HepG2 (cell line): ENCODE measurements around the gene MORN5. TPM values are rescaled to one million over a fixed set of nuclear protein-coding genes. Genes with fewer than 3 reads are reported as not detected.

Experiments used
- ARHGAP35 ChIP-seq: sonication (generic); formaldehyde crosslinking; IDR thresholded peaks from 2 replicates; pipeline ENCODE4 v1.9.0; 2022; ENCODE audit warnings: mild to moderate bottlenecking, inconsistent platforms, moderate library complexity, missing genetic modification reagents, borderline replicate concordance
- ATF7 ChIP-seq, 2 experiments: fragments of 450-650 bp in 1 of 2; sonication (generic) in 1 of 2; formaldehyde crosslinking in 1 of 2; IDR thresholded peaks; 2 replicates each; pipeline versions ENCODE4 v1.4.0 to v1.6.1; 2016 to 2020; ENCODE audit warnings: antibody characterized with exemption in 1 of 2, mild to moderate bottlenecking in 1 of 2, missing genetic modification reagents in 1 of 2
- CBFB ChIP-seq: sonication (generic); formaldehyde crosslinking; IDR thresholded peaks from 2 replicates; pipeline ENCODE4 v1.4.0; 2020; ENCODE audit warnings: missing genetic modification reagents
- CENPX ChIP-seq: sonication (generic); formaldehyde crosslinking; IDR thresholded peaks from 2 replicates; pipeline ENCODE4 v1.9.0; 2021; ENCODE audit warnings: mild to moderate bottlenecking, missing genetic modification reagents, moderate library complexity
- ELF3 ChIP-seq: IDR thresholded peaks from 2 replicates; pipeline ENCODE4 v1.6.1; 2016; ENCODE audit warnings: missing genetic modification reagents, missing compliant biosample characterization
- ERF ChIP-seq: IDR thresholded peaks from 2 replicates; pipeline ENCODE4 v1.6.1; 2018; ENCODE audit warnings: missing biosample characterization, missing genetic modification reagents
- ETV5 ChIP-seq: IDR thresholded peaks from 2 replicates; pipeline ENCODE4 v1.6.1; 2018; ENCODE audit warnings: missing biosample characterization, missing genetic modification reagents, inconsistent platforms, borderline replicate concordance
- FOXC1 ChIP-seq: sonication (generic); formaldehyde crosslinking; IDR thresholded peaks from 2 replicates; pipeline ENCODE4 v1.8.0; 2022; ENCODE audit warnings: mild to moderate bottlenecking, missing genetic modification reagents, borderline replicate concordance
- GFI1 ChIP-seq: sonication (generic); formaldehyde crosslinking; IDR thresholded peaks from 2 replicates; pipeline ENCODE4 v1.5.0; 2020; ENCODE audit warnings: missing genetic modification reagents, mild to moderate bottlenecking, borderline replicate concordance
- KMT2A ChIP-seq: sonication (generic); formaldehyde crosslinking; IDR thresholded peaks from 2 replicates; pipeline ENCODE4 v1.4.0; 2020; ENCODE audit warnings: missing genetic modification reagents
- MTF1 ChIP-seq: sonication (generic); formaldehyde crosslinking; IDR thresholded peaks from 2 replicates; pipeline ENCODE4 v1.5.0; 2020; ENCODE audit warnings: missing genetic modification reagents
- PREB ChIP-seq: sonication (generic); formaldehyde crosslinking; IDR thresholded peaks from 2 replicates; pipeline ENCODE4 v1.4.0; 2020; ENCODE audit warnings: missing genetic modification reagents
- SOX13 ChIP-seq, 3 experiments: fragments of 450-650 bp in 1 of 3; sonication (generic) in 1 of 3; formaldehyde crosslinking in 1 of 3; IDR thresholded peaks in 2 of 3; conservative IDR thresholded peaks in 1 of 3; 2 replicates each; pipeline versions ENCODE4 v1.5.0 to v1.6.1; 2016 to 2020; ENCODE audit warnings: antibody characterized with exemption in 1 of 3, mild to moderate bottlenecking in 1 of 3, missing compliant biosample characterization in 1 of 3, missing genetic modification reagents in 1 of 3, moderate library complexity in 1 of 3
- SPEN ChIP-seq: sonication (generic); formaldehyde crosslinking; IDR thresholded peaks from 2 replicates; pipeline ENCODE4 v1.5.1; 2020; ENCODE audit warnings: low read depth, mild to moderate bottlenecking, missing genetic modification reagents
- STAT6 ChIP-seq: sonication (generic); formaldehyde crosslinking; IDR thresholded peaks from 2 replicates; pipeline ENCODE4 v1.4.0; 2020; ENCODE audit warnings: missing genetic modification reagents, mild to moderate bottlenecking, borderline replicate concordance
- TBX2 ChIP-seq: sonication (generic); formaldehyde crosslinking; IDR thresholded peaks from 2 replicates; pipeline ENCODE4 v1.5.0; 2020; ENCODE audit warnings: missing genetic modification reagents, mild to moderate bottlenecking, borderline replicate concordance
- YEATS2 ChIP-seq: sonication (generic); formaldehyde crosslinking; IDR thresholded peaks from 2 replicates; pipeline ENCODE4 v1.4.0; 2020; ENCODE audit warnings: missing genetic modification reagents, borderline replicate concordance
- ZNF143 ChIP-seq: sonication (generic); formaldehyde crosslinking; IDR thresholded peaks from 2 replicates; pipeline ENCODE4 v1.4.0; 2020; ENCODE audit warnings: missing genetic modification reagents
- ZNF333 ChIP-seq: sonication (generic); formaldehyde crosslinking; IDR thresholded peaks from 2 replicates; pipeline ENCODE4 v1.4.0; 2020; ENCODE audit warnings: mild to moderate bottlenecking, missing genetic modification reagents, borderline replicate concordance
- ZNF547 ChIP-seq: sonication (generic); formaldehyde crosslinking; IDR thresholded peaks from 2 replicates; pipeline ENCODE4 v1.5.1; 2020; ENCODE audit warnings: mild to moderate bottlenecking, missing genetic modification reagents
- ZNF567 ChIP-seq: sonication (generic); formaldehyde crosslinking; IDR thresholded peaks from 2 replicates; pipeline ENCODE4 v1.8.1; 2023; ENCODE audit warnings: mild to moderate bottlenecking, missing genetic modification reagents, borderline replicate concordance
- ZNF7 ChIP-seq: IDR thresholded peaks from 2 replicates; pipeline ENCODE4 v1.6.1; 2016; ENCODE audit warnings: missing biosample characterization, missing genetic modification reagents
- ZNF747 ChIP-seq: sonication (generic); formaldehyde crosslinking; IDR thresholded peaks from 2 replicates; pipeline ENCODE4 v1.8.1; 2023; ENCODE audit warnings: missing genetic modification reagents, mild to moderate bottlenecking, borderline replicate concordance
- polyA plus RNA-seq, 8 experiments: library from polyadenylated mRNA; depleted of rRNA in 3 of 8; stranded (reverse) in 7 of 8; unstranded in 1 of 8; fragments of >200 nt; fragmentation: Illumina TruSeq in 4 of 8; extraction: Trizol in 4 of 8; gene quantifications; 2 replicates each; pipeline versions ENCODE4 v1.2.1 to v1.2.3, GENCODE V29; 2011 to 2016; ENCODE audit warnings: low read depth in 4 of 8, missing spikeins in 1 of 8, mixed read lengths in 1 of 8; ENCODE audit not compliant: insufficient read depth in 1 of 8
- total RNA-seq, 5 experiments: library from RNA; depleted of rRNA; stranded (reverse); fragments of >200 nt; fragmentation: Illumina TruSeq; extraction: Trizol; gene quantifications; 2 replicates each; pipeline ENCODE4 v1.2.3, GENCODE V29; 2016; ENCODE audit warnings: low read depth in 1 of 5
- TF ChIP-seq, protein P1 (sequence below): IDR thresholded peaks from 2 replicates; pipeline ENCODE4 v1.6.1; 2016; ENCODE audit warnings: control low read depth

MORN5 gene
- total and polyA plus RNA-seq, 2 of the 13 experiments (the other 11 are each of a cell fraction or from before 2014, with no cell fraction given): not detected

DNA sequence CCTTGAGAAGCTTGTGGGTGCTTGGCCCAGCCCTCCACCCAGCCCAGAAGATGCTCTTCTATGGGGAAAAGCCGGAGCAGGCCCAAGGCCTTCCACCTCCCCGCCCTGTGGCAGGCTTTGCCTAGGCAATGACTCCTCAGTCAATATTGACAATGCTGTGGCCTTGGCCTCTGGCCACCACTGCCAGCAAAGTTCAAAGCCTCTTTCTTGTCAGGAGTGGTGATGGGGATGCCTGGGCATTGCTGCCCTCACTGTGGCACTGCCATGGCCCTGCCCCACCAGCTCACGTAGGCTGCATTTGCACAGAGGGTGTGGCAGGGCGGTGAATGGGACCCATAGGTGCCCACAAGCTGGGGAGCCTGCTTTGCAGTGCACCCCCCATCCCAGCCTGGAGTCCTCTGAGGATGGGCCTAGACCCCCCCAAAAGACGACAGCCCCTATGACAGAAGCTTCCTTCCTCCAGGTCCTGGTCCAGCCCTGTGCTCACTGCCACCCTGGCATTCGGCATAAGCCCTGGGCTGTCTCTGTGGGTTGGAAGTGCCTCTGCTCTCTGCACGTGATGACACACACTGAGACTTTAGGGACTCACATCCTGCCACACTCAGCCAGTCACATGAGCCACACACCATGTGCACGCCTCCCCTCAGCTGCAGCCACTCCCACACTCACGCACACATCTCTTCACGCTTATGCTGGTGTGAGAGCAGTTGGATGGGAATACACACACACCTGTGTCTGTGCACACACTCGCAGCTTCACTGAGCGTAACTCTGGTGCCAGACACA is 31.1 kb downstream of the MORN5 start (continued):
- TF ChIP-seq ZNF567 (CRISPR knock-in tag) (no peak), ZNF143 (CRISPR knock-in tag) (no peak), SOX13 (IDR thresholded peaks at IDR 0.05) (no peak), SOX13 (CRISPR knock-in tag; conservative IDR thresholded peaks at IDR 0.05 in 1 of 2, IDR thresholded peaks at IDR 0.05 in 1 of 2) (peak in 1 of 2 experiments; percentile 60; a peak in 2 of 4 replicates), ERF (no peak), GFI1 (no peak), TBX2 (peak; percentile 35; the same call in 1 of the 2 replicates), STAT6 (CRISPR knock-in tag) (no peak), ATF7 (IDR thresholded peaks at IDR 0.05) (no peak), ATF7 (CRISPR knock-in tag; IDR thresholded peaks at IDR 0.05) (no peak), ZNF747 (CRISPR knock-in tag) (no peak), ARHGAP35 (CRISPR knock-in tag) (no peak), PREB (CRISPR knock-in tag) (no peak), YEATS2 (CRISPR knock-in tag) (peak; percentile 25; the same call in 1 of the 2 replicates), SPEN (CRISPR knock-in tag) (no peak), ZNF547 (no peak; the same call in 1 of the 2 replicates), ETV5 (CRISPR knock-in tag) (no peak; the same call in 1 of the 2 replicates), ZNF7 (CRISPR knock-in tag) (no peak), FOXC1 (CRISPR knock-in tag) (no peak), ELF3 (CRISPR knock-in tag) (0 out of 2 replicates have a peak, but pooled peaks have one; percentile 16), CENPX (CRISPR knock-in tag) (no peak), KMT2A (CRISPR knock-in tag) (no peak), CBFB (CRISPR knock-in tag) (0 out of 2 replicates have a peak, but pooled peaks have one; percentile 21), ZNF333 (no peak), MTF1 (CRISPR knock-in tag) (no peak)
- TF ChIP-seq, protein P1, sequence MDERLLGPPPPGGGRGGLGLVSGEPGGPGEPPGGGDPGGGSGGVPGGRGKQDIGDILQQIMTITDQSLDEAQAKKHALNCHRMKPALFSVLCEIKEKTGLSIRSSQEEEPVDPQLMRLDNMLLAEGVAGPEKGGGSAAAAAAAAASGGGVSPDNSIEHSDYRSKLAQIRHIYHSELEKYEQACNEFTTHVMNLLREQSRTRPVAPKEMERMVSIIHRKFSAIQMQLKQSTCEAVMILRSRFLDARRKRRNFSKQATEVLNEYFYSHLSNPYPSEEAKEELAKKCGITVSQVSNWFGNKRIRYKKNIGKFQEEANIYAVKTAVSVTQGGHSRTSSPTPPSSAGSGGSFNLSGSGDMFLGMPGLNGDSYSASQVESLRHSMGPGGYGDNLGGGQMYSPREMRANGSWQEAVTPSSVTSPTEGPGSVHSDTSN (CRISPR knock-in tag): no peak
